Vagina (tissue), 2 donors: ENCODE measurements around the gene ARL17B. TPM values are rescaled to one million over a fixed set of nuclear protein-coding genes. Genes with fewer than 3 reads are reported as not detected.
"Not testable (repeated sequence)": the region's sequence is repeated elsewhere in the genome, so short reads cannot be mapped to it uniquely, and the experiment has no call there.

ENCODE experiments used
- DNase-seq, 2 donors: peaks; one replicate each; pipeline ENCODE4 v3.0.0-alpha.2; 2017; ENCODE audit errors: extremely low spot score in 2 of 2
- H3K27ac ChIP-seq: fragments of 200-600 bp; sonication (generic); one replicate; pipeline ENCODE4 v1.5.1; 2019
- H3K27me3 ChIP-seq: fragments of 200-600 bp; sonication (generic); one replicate; pipeline ENCODE4 v1.5.1; 2019
- H3K36me3 ChIP-seq, 2 donors: fragments of 200-600 bp; sonication (generic); one replicate each; pipeline ENCODE4 v1.5.1; 2017 to 2019
- H3K4me1 ChIP-seq: fragments of 200-600 bp; sonication (generic); one replicate; pipeline ENCODE4 v1.5.1; 2019
- H3K4me3 ChIP-seq, 2 donors: fragments of 200-600 bp; sonication (generic); 1 replicate in 1 of 2; 2 replicates in 1 of 2; pipeline ENCODE4 v1.5.1; 2016 to 2019
- H3K9me3 ChIP-seq: fragments of 200-600 bp; sonication (generic); one replicate; pipeline ENCODE4 v1.5.1; 2019
- intact Hi-C: fragments of 100-400 bp; cut with DNase I; formaldehyde crosslinking; loops from one replicate; pipeline ENCODE4 v1.15.1; 2023
- total RNA-seq: library from RNA; depleted of rRNA; stranded (reverse); fragments of >200 nt; gene quantifications from one replicate; pipeline ENCODE4 v1.2.3, GENCODE V29; 2016

Gene ARL17B
- 14.0 TPM for total RNA-seq

DNA sequence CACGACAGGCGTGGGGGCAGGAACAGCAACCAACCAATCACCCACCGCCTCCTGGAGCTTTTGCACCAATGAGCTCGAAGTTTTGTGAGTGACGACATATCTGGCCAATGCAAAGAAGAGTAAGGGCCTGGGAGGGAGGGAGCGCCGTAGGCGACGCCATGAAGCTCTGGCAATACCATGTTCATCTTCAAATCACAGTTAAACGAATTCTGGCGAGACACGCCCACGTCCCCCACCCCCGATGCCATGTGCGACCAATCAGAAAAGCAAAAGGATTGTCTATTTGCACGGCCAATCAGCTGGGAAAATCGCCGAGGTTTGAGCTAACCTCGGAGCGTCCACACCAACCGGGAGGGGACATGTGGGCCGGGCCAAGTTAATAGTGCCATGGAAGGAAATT, at the start of gene ARL17B:
ARL17B (minus strand) TSS at position 12 of the 400 bp plus-strand sequence. CDS start 3,369 bp downstream, outside the sequence.
- intact Hi-C loops, H3K4me1 ChIP-seq, H3K27ac ChIP-seq, H3K4me3 ChIP-seq, H3K27me3 ChIP-seq, H3K9me3 ChIP-seq, H3K36me3 ChIP-seq, DNase-seq: not testable (repeated sequence)

DNA sequence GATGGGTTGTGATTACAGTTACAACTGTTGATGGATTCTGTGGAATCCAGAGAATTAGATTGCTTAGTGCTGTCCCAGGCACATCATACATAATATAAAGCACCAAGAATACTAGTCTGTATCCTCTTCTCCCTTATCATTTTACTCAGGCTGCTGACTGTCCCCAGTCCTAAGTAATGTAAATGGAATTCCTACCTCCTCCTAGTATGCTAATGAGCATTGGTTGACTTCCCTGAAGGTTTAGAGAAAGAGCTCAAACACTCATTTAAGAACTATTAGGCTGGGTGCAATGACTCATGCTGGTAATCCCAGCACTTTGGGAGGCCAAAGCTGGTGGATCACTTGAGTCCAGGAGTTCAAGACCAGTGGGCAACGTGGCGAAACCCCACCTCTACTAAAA, 48.3 kb upstream of the ARL17B start:
- H3K4me1 ChIP-seq, intact Hi-C loops, H3K9me3 ChIP-seq, H3K4me3 ChIP-seq, H3K36me3 ChIP-seq, DNase-seq, H3K27me3 ChIP-seq, H3K27ac ChIP-seq: not testable (repeated sequence)

DNA sequence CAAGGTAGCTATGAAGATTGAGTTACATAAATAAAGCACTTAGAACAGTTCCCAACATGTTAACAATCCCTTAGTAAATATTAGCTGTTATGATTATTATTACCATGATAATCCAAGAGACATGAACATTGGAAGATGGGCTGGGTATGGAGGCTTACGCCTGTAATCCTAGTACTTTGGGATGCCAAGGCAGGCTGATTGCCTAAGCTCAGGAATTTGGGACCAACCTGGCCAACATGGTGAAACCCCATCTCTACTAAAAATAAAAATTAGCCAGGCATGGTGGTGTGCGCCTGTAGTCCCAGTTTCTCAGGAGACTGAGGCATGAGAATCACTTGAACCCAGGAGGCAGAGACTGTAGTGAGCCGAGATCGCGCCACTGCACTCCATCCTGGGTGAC, 45.6 kb upstream of the ARL17B start:
- H3K36me3 ChIP-seq, intact Hi-C loops, H3K9me3 ChIP-seq, H3K4me1 ChIP-seq, H3K27ac ChIP-seq, H3K27me3 ChIP-seq, H3K4me3 ChIP-seq, DNase-seq: not testable (repeated sequence)

DNA sequence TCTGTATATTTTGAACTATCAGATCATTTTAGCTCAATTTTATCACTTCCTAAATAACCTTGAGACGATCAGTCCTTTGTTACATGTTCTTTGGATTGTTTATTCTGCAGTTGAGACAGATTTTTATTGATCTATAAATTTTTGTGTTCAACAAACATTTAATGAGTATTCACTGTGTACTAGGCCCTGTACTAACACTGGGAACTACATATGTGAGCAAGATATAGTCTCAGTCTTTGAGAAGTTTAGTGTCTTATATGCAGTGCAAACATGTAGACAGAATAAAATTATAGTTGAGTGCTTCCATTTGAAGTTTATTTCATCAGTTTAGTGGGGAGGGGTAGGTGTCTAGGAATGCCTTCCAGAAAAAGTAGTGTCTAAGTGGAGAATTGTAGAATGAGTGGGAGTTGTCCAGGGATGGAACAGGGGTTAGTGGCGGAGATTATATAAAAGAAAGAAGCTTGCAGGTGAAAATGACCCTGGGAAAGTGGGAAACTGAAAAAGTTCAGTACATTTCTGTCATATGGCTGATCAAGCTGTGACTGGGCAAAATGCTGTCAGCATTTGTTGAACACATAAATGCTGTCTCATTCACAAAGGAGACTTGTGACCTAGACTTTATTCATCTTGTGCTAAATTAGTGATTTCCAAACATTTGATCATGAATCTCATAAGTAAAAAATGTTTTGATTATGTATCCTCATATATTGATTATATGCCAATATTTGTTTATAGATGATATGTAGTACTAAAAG, 39.6 kb upstream of the ARL17B start:
- H3K27me3 ChIP-seq, H3K36me3 ChIP-seq, H3K4me1 ChIP-seq, H3K9me3 ChIP-seq, H3K4me3 ChIP-seq, H3K27ac ChIP-seq, DNase-seq, intact Hi-C loops: not testable (repeated sequence)

DNA sequence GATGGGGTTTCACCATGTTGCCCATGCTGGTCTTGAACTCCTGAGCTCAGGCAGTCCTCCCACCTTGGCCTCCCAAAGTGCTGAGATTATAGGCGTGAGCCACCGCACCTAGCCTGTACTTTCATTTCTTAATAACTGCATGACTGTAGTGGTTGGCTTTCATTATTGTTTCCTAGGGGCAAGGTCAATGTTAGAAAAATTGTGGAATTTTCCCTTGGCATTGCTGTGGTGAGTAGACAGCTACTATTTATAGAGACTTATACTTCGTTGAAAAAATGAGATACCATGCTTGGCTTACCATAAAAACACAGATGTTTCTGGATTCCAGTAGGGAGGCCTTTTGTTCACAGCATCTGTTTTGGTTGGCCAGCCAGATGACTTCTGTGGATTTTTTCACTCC, 39.0 kb upstream of the ARL17B start:
- H3K27me3 ChIP-seq, H3K27ac ChIP-seq, H3K9me3 ChIP-seq, H3K36me3 ChIP-seq, H3K4me1 ChIP-seq, H3K4me3 ChIP-seq, intact Hi-C loops, DNase-seq: not testable (repeated sequence)

DNA sequence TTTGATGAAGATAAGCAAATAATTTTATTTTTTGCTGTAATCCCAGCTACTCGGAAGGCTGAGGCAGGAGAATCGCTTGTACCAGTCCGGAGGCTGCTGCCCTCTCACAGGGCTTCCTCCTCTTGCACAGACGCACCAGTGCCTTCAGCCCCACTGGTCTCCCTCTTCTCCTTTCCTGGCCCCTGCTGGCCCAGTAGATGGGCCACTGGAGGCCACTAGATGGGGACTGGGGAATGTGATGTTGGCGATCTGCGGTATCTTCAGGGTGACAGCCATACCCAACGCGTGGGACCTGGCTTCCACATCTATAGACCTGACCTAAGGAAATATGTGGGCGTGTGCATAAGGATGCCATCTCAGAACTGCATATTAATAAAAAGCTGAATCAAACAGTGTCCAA, 38.4 kb upstream of the ARL17B start:
- H3K27ac ChIP-seq, H3K4me1 ChIP-seq, H3K4me3 ChIP-seq, DNase-seq, H3K27me3 ChIP-seq, H3K9me3 ChIP-seq, H3K36me3 ChIP-seq, intact Hi-C loops: not testable (repeated sequence)

DNA sequence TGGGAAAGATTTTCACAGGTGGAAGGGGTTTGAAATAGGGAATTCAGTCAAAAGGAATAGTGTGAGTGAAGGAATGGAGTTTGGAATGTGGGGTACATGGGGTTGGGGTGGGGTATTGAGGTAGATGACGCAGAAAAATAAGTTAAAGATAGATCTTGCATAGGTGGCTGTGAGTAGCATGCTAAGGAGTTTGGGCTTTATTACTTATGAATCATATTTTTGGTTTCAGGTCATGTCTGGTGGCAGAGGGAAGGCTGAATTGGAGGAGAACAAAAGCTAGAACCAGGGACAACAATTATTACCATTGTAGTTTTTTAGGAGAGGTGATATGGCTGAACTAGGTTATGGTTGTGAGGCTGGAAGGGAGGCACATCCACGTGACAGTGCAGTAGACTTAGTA, 34.7 kb upstream of the ARL17B start:
- intact Hi-C loops, H3K9me3 ChIP-seq, H3K36me3 ChIP-seq, H3K4me1 ChIP-seq, H3K4me3 ChIP-seq, H3K27me3 ChIP-seq, DNase-seq, H3K27ac ChIP-seq: not testable (repeated sequence)

DNA sequence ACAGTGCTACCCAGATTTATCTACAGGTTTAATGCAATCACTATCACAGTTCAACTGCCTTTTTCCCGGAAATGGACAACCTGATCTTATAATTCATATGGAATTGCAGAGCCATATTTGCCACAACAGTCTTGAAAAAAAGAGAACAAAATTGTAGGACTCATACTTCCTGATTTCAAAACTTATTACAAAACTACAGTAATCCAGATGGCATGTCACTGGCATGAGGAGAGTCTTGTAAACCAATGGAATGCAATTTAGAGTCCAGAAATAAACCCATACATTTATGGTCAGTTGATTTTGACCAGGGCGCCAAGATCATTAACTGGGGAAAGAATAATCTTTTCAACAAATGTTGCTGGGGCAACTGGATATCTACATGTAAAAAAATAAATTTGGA, 32.1 kb upstream of the ARL17B start:
- H3K36me3 ChIP-seq, H3K4me1 ChIP-seq, H3K4me3 ChIP-seq, H3K9me3 ChIP-seq, intact Hi-C loops, H3K27ac ChIP-seq, DNase-seq, H3K27me3 ChIP-seq: not testable (repeated sequence)

DNA sequence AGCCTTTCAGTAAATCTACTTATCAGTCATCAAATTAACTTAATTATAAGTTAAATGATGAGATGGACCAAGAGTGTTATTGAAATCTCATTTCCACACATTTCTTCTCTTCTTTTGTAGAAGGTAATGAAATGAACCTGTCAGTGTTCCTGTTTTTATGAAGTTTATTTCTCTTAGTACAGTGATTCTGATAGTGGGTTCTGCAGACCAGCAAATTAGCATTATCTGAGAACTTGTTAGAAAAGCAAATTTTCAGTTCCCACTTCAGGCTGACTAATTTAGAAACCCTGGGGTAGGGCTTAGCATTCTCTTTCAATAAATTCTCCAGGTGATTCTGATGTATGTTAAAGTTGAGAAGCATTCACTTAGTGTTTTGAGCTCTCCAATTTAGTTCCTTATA, 23.9 kb upstream of the ARL17B start:
- intact Hi-C loops, H3K4me3 ChIP-seq, H3K27ac ChIP-seq, H3K36me3 ChIP-seq, H3K4me1 ChIP-seq, H3K27me3 ChIP-seq, H3K9me3 ChIP-seq, DNase-seq: not testable (repeated sequence)

DNA sequence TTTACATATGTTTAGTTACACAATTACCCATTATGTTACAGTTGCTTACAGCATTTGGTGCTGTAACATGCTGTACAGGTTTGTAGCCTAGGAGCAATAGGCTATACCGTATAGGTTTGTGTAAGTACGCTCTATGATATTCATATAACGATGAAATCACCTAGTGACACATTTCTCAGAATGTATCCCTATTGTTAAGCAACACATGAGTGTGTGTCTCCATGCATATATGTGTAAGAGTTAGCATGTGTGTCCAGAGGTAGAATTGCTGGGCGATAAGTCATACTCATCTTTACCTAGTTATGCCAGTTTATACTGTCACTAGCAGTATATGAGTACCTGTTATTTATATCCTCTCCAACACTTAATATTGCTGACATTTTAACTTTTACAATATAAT, 21.6 kb upstream of the ARL17B start:
- H3K4me1 ChIP-seq, intact Hi-C loops, H3K27ac ChIP-seq, H3K36me3 ChIP-seq, H3K27me3 ChIP-seq, H3K4me3 ChIP-seq, H3K9me3 ChIP-seq, DNase-seq: not testable (repeated sequence)

DNA sequence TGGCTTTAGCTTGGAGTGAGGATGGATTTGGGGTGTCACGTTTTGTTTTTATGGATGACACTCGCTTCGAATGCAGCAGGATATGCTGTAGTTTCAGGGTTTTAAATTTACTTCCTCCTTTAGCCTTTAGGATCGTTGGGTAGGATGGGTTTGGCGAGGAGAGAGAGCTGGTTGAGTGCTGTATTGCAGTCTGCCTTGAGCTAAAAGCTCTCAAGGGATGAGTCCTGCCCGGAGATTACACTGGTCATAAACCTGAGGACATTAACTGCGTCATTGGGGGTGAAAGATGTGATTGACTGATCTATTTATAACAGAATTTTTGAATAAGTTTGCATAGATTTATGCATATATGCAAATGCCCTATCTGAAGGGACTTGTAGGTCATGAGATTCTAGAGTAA, 11.9 kb upstream of the ARL17B start:
- intact Hi-C loops, H3K27me3 ChIP-seq, H3K4me1 ChIP-seq, H3K27ac ChIP-seq, H3K4me3 ChIP-seq, H3K36me3 ChIP-seq, H3K9me3 ChIP-seq, DNase-seq: not testable (repeated sequence)

DNA sequence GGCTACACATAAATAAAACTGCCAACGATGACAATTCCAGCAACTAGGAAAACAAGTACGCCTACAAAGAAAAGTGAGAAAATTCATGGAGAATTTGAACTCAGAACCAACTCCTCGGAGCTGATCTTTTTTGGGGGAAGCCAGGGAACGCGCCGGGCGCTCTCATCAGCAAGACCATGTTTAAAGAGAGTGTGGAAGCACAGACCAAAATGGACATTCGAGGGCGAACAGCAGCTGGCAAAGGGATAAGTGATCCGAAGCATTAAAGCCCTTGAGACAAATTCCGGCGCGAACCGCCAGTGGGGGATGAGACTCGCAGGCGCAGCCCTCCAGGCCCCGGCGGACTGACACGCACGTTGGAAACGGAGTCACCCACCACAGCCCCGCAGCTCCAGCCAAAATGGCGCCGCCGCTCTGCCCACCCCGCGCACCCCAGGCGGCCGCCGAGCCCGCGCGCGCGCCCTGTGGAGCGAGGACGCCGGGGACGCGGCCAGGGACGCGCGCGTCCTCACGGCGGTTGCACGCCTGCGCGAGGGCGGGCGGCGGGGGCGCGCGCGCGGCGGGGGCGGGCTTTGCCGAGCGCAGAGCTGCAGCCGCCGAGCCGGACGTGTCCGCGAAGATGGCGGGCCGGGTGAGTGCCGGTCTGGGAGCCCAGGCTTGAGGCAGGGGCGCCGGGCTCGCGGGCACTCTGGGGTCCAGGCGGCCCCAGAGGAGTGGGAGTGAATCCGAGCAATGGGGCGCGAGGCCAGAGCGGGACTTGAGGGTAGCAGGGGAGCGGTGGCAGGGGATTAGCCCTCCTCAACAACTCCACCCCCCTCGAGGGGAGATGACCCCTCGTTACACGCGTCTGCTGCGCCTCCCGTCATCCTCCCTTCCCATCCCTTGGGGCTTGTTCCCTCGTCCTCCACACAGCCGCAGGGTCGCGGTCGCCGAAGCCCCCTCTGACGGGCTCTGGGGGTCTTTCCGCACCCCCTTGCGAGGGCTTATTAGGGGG, 11.0 kb upstream of the ARL17B start:
- H3K36me3 ChIP-seq, H3K27ac ChIP-seq, H3K9me3 ChIP-seq, H3K4me3 ChIP-seq, DNase-seq, H3K27me3 ChIP-seq, intact Hi-C loops, H3K4me1 ChIP-seq: not testable (repeated sequence)

DNA sequence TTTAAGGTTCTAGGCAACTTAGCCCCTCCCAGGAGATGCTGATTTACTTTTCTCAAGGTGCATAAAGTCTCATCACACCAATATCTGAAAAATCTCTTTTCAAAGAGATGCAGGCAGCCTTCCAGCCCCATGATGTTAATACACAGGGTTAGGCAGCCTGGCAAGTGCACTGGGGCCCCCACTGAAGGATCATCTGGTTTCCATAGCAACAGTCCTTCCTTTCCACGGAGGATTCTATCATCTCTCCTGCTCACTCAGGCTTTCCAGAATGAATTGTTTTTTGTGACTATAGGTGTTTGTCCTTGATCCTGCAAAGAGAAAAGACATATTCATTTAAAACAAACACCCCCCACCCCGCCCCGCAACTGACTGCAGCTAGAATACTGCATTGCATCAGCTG, 6.0 kb upstream of the ARL17B start:
- intact Hi-C loops, H3K27ac ChIP-seq, H3K27me3 ChIP-seq: not testable (repeated sequence)

More for the DNA sequence above, 6.0 kb upstream of the ARL17B start:
- H3K4me1 ChIP-seq, H3K9me3 ChIP-seq, DNase-seq, H3K4me3 ChIP-seq, H3K36me3 ChIP-seq: not testable (repeated sequence)
